Measurements from ENCODE around the gene DCLRE1C.

DNA sequence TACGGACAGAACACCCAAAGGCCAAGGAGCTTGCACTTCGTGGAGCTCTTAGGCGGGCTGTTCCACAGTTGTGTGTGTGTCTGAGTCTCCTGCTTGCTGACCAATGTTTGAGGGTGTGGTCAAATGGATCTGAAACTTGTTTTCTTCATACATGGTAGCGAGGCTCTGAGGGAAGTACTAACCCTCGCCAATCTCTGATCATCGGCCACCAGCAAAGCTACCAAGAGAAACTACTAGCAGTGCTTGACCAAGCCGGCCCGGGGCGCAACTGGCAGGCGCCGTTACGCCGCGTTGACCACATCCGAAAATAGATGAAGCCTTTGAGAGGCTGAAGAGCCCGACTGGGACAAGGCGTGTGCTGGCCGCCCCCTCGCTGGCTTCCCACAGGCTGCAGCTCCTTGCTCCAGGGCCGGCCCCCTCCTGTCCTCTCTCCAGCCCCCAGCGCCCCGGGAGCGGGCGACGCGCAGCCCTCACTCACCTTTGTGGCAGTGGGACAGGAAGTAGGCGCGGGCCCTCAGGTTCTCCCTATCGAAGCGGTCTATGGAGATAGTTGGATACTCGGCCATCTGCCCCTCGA, 384 bp downstream of the DCLRE1C start:
- no peak for TF ChIP-seq POLR2AphosphoS5 (IDR thresholded peaks at IDR 0.05; ENCODE audit: borderline replicate concordance, low read depth, low read length)
- TF ChIP-seq EZH2 (IDR thresholded peaks at IDR 0.05) = no peak

Measured in SK-N-MC (cell line).